GM18909 (cell line): ENCODE data around the gene MST1.

Source experiments
- ATAC-seq: cut with Tn5 transposase; IDR thresholded peaks from one replicate; pipeline ENCODE4 v1.9.1; 2021; ENCODE audit warnings: mild to moderate bottlenecking; ENCODE audit not compliant: unreplicated experiment, poor library complexity

MST1 gene

GRCh38 chr3:49689046-49689907 is at the start of gene MST1, which contains the start of gene RNF123:
MST1 (minus strand) TSS chr3:49689474; CDS start chr3:49688691, 783 bp downstream.
RNF123 (plus strand) TSS chr3:49689557; CDS start chr3:49691166, 1,609 bp downstream.
- peak; percentile 60 for ATAC-seq

- ATAC-seq = no peak
Measured at GRCh38 chr3:49738067-49738713, 48.9 kb upstream of the MST1 start.

- no peak for ATAC-seq
Measured at GRCh38 chr3:49734752-49735151, 45.5 kb upstream of the MST1 start.

- ATAC-seq = no peak
Measured at GRCh38 chr3:49733551-49733950, 44.3 kb upstream of the MST1 start.

GRCh38 chr3:49732597-49732996 is 43.3 kb upstream of the MST1 start:
- ATAC-seq = no peak

- no peak for ATAC-seq
Measured at GRCh38 chr3:49729966-49730609, 40.8 kb upstream of the MST1 start.

- no peak for ATAC-seq
Measured at GRCh38 chr3:49727924-49728361, 38.7 kb upstream of the MST1 start.

GRCh38 chr3:49727154-49727923 is 38.1 kb upstream of the MST1 start:
- ATAC-seq = no peak

- no peak for ATAC-seq
Measured at GRCh38 chr3:49725906-49726681, 36.8 kb upstream of the MST1 start.

GRCh38 chr3:49724586-49724985 is 35.3 kb upstream of the MST1 start:
- no peak for ATAC-seq

GRCh38 chr3:49723628-49724551 is 34.6 kb upstream of the MST1 start, which contains the start of gene GMPPB:
GMPPB (minus strand) TSS chr3:49723951; CDS start chr3:49723726, 225 bp downstream.
- ATAC-seq = peak; percentile 85

- ATAC-seq = no peak
Measured at GRCh38 chr3:49723296-49723627, 34.0 kb upstream of the MST1 start.

- ATAC-seq = no peak
Measured at GRCh38 chr3:49722896-49723295, 33.6 kb upstream of the MST1 start.

GRCh38 chr3:49721896-49722781 is 32.9 kb upstream of the MST1 start:
- ATAC-seq = no peak

- no peak for ATAC-seq
Measured at GRCh38 chr3:49721596-49721895, 32.3 kb upstream of the MST1 start.

GRCh38 chr3:49720855-49721595 is 31.8 kb upstream of the MST1 start:
- no peak for ATAC-seq
